NT2/D1 (cell line): ENCODE measurements around the gene KRTAP4-6.

Experiments used
- SUZ12 ChIP-seq: IDR thresholded peaks from 2 replicates; pipeline ENCODE4 v1.6.1; 2011; ENCODE audit not compliant: insufficient read length, insufficient read depth; ENCODE audit errors: extremely low read depth
- YY1 ChIP-seq: IDR thresholded peaks from 2 replicates; pipeline ENCODE4 v1.6.1; 2011; ENCODE audit not compliant: insufficient read length, insufficient read depth
- ZNF274 ChIP-seq: IDR thresholded peaks from 2 replicates; pipeline ENCODE4 v1.6.1; 2011; ENCODE audit warnings: mild to moderate bottlenecking, low read depth, low read length

DNA sequence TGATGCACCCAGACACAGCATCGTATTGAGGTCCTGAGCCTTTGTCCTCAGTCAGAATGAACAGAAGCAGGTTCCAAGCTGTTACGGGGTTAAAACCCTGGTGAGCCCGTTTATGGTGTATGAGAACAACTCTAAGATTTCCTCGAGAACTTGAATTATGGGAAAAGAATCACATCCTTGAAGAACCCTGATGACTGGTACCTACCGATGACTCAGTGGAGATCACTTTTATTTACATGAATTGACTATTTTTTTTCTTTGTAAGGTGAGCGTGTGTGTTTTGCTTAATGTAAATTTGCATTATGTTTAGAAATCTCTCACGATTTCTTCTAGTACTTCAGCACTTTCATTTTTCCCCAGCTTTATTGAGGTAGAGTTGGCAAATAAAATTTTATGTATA is 23.5 kb upstream of the KRTAP4-6 start:
- TF ChIP-seq SUZ12 (no peak), ZNF274 (no peak), YY1 (no peak)
